ENCODE results near the gene KATNAL1. TPM values are rescaled to one million over a fixed set of nuclear protein-coding genes. Genes with fewer than 3 reads are reported as not detected.

The KATNAL1 gene
- total and polyA plus RNA-seq, 10 of the 15 experiments (the other 5 are each of a cell fraction or from before 2014, with no cell fraction given) = 6.5 to 18.7 (median 11.7) TPM

DNA sequence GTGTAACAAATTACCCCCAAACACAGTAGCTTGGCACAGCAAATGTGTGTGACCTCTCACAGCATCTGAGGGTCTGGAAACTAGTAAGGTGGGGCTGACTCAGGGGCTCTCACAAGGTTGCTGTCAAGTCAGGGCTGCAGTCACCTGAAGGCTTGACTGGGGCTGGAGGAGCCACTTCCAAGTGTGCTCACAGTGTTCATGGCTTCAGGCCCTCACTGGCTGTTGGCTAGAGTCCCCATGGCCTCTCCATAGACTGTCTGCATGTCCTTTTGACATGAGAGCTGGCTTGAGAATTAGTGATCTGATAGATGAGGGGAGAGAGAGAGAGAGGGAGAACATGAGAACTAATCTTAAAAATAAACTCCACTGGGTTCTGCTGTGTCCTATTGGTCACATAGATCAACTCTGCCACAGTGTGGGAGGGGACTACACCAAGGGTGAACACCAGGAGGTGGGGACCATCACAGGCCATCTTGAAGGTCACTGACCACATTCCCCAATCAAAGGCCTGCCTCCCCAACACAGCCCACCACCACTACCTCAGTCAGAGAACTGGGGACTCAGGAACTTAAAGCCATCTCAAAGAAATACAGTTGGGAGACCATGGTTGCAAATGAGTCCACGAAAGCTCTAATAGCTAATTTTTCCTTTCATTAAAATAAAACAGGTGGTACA is 38.2 kb upstream of the KATNAL1 start:
- H3K27ac ChIP-seq (ENCODE audit: control insufficient read depth, insufficient read depth) = no peak overlapping the region
- H3K4me3 ChIP-seq = no peak overlapping the region
- WGBS (ENCODE audit: insufficient coverage, insufficient replicate concordance, low lambda C conversion rate, missing lambda C conversion rate) = 89% methylated on average over 1 of the region's 1 CpG
- no peak for TF ChIP-seq KLF5 (IDR thresholded peaks at IDR 0.05; ENCODE audit: partially characterized antibody)
- TF ChIP-seq, protein P1, sequence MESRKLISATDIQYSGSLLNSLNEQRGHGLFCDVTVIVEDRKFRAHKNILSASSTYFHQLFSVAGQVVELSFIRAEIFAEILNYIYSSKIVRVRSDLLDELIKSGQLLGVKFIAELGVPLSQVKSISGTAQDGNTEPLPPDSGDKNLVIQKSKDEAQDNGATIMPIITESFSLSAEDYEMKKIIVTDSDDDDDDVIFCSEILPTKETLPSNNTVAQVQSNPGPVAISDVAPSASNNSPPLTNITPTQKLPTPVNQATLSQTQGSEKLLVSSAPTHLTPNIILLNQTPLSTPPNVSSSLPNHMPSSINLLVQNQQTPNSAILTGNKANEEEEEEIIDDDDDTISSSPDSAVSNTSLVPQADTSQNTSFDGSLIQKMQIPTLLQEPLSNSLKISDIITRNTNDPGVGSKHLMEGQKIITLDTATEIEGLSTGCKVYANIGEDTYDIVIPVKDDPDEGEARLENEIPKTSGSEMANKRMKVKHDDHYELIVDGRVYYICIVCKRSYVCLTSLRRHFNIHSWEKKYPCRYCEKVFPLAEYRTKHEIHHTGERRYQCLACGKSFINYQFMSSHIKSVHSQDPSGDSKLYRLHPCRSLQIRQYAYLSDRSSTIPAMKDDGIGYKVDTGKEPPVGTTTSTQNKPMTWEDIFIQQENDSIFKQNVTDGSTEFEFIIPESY (IDR thresholded peaks at IDR 0.05) = no peak
- no peak for TF ChIP-seq SRF (IDR thresholded peaks at IDR 0.05; ENCODE audit: low read depth in 2 of 2, low read length in 2 of 2)
- no peak for TF ChIP-seq SMAD5 (IDR thresholded peaks at IDR 0.05; ENCODE audit: low read depth)
- no peak for TF ChIP-seq BMI1 (IDR thresholded peaks at IDR 0.05; ENCODE audit: borderline replicate concordance)
- TF ChIP-seq NFIC (IDR thresholded peaks at IDR 0.05; ENCODE audit: low read depth, low read length) = no peak
- TF ChIP-seq, protein P2, sequence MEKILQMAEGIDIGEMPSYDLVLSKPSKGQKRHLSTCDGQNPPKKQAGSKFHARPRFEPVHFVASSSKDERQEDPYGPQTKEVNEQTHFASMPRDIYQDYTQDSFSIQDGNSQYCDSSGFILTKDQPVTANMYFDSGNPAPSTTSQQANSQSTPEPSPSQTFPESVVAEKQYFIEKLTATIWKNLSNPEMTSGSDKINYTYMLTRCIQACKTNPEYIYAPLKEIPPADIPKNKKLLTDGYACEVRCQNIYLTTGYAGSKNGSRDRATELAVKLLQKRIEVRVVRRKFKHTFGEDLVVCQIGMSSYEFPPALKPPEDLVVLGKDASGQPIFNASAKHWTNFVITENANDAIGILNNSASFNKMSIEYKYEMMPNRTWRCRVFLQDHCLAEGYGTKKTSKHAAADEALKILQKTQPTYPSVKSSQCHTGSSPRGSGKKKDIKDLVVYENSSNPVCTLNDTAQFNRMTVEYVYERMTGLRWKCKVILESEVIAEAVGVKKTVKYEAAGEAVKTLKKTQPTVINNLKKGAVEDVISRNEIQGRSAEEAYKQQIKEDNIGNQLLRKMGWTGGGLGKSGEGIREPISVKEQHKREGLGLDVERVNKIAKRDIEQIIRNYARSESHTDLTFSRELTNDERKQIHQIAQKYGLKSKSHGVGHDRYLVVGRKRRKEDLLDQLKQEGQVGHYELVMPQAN (conservative IDR thresholded peaks at IDR 0.05) = no peak
- no peak for TF ChIP-seq NR2F1 (conservative IDR thresholded peaks at IDR 0.05)
- no peak for TF ChIP-seq GABPA (IDR thresholded peaks at IDR 0.05; ENCODE audit: low read depth)
- TF ChIP-seq CHD1 (IDR thresholded peaks at IDR 0.05; ENCODE audit: low read depth, low read length) = no peak
- no peak for TF ChIP-seq SP1 (IDR thresholded peaks at IDR 0.05; ENCODE audit: low read depth, low read length)
- TF ChIP-seq SIN3A (IDR thresholded peaks at IDR 0.05; ENCODE audit: low read depth, low read length) = no peak
- TF ChIP-seq RUNX3 (IDR thresholded peaks at IDR 0.05; ENCODE audit: low read length) = no peak
- no peak for TF ChIP-seq RAD21 (IDR thresholded peaks at IDR 0.05; ENCODE audit: insufficient read depth, low read depth, low read length)
- H3K4me1 ChIP-seq (ENCODE audit: control insufficient read depth, insufficient read depth, low read length) = peaks cover 15% of the 10 kb centered on the region
- H3K9me3 ChIP-seq (replicated peaks; ENCODE audit: control insufficient read depth, insufficient read depth, low read length) = no peaks in the 10 kb centered on the region
- no peak for FAIRE-seq
- RAD21 ChIA-PET (ENCODE audit: unreplicated experiment) = interaction anchor here (0.9 to 2.0 kb wide), 3 partner anchors 12 to 213 kb away, joined by 3 to 11 read pairs (median 3); no protein-coding TSS in a partner anchor
- SMC1A ChIA-PET (ENCODE audit: uncharacterized antibody, unreplicated experiment) = interaction anchor here (0.9 to 1.3 kb wide), 10 partner anchors 12 to 236 kb away, joined by 3 to 4 read pairs (median 3); no protein-coding TSS in a partner anchor
- POLR2A ChIA-PET = interaction anchor here (1.0 kb wide), 1 partner anchor 75 kb away, joined by 3 read pairs; no protein-coding TSS in a partner anchor
- ATAC-seq = no peak
- H3K4me2 ChIP-seq (ENCODE audit: control insufficient read depth, insufficient read depth) = no peak overlapping the region
- CTCF ChIA-PET = interaction anchor here (0.9 to 2.9 kb wide), 6 partner anchors 9 to 213 kb away, joined by 3 to 9 read pairs (median 4); no protein-coding TSS in a partner anchor
- in situ Hi-C loops (cut with MboI) = no loop called here
- H2AFZ ChIP-seq (ENCODE audit: control insufficient read depth, low read depth, low read length) = no peak overlapping the region
- no peak overlapping the region for H3K9ac ChIP-seq (ENCODE audit: control insufficient read depth, insufficient read depth, low read length)
- intact Hi-C loops (cut with micrococcal nuclease; ENCODE audit: unreplicated experiment) = no loop called here
- DNase-seq (ENCODE audit: low read depth, low spot score) = no peak
- no peaks in the 10 kb centered on the region for H3K36me3 ChIP-seq (ENCODE audit: control insufficient read depth in 2 of 2, insufficient read depth in 2 of 2, low read length in 1 of 2)
- no peaks in the 10 kb centered on the region for H3K79me2 ChIP-seq (ENCODE audit: control insufficient read depth, insufficient read depth, low read length)
- no TSS peak for BruUV-seq (replicated peaks)
- H4K20me1 ChIP-seq (ENCODE audit: control insufficient read depth, insufficient read depth) = no peaks in the 10 kb centered on the region
- H3K27me3 ChIP-seq (replicated peaks in 1 of 2; ENCODE audit: control insufficient read depth in 2 of 2, insufficient read depth in 2 of 2, low read length in 1 of 2) = no peaks in the 10 kb centered on the region
